WTC11 (cell line): ENCODE results near the gene TET3. TPM values are rescaled to one million over a fixed set of nuclear protein-coding genes. Genes with fewer than 3 reads are reported as not detected.

Experiments used
- ATAC-seq: fragments of 200-7000 bp; cut with Tn5 transposase; 2 replicates; pipeline ENCODE4 v1.10.0; 2021; ENCODE audit warnings: mild to moderate bottlenecking, moderate library complexity
- CTCF ChIA-PET: fragments of 300-600 bp; sonication (Branson Sonifier 250); formaldehyde crosslinking; loops from one replicate; lab custom pipeline; 2021; ENCODE audit warnings: antibody characterized with exemption; lab: Charles Lee
- POLR2A ChIA-PET: fragments of 350-600 bp; sonication (Branson Sonifier 250); formaldehyde crosslinking; loops from one replicate; lab custom pipeline; 2021; ENCODE audit warnings: antibody characterized with exemption; lab: Charles Lee
- DNase-seq: peaks from one replicate; pipeline ENCODE4 v3.0.0; 2021; ENCODE audit warnings: low spot score
- H3K27ac Mint-ChIP-seq: 2 replicates; pipeline ENCODE4 v1.8.0; 2021; ENCODE audit warnings: mixed read lengths
- H3K27me3 Mint-ChIP-seq: 2 replicates; pipeline ENCODE4 v1.8.0; 2021; ENCODE audit warnings: low read depth, mild to moderate bottlenecking, moderate library complexity, mixed read lengths
- H3K36me3 Mint-ChIP-seq: 2 replicates; pipeline ENCODE4 v1.8.0; 2021; ENCODE audit warnings: mixed read lengths
- H3K4me1 Mint-ChIP-seq: 2 replicates; pipeline ENCODE4 v1.8.0; 2022; ENCODE audit warnings: mixed read lengths
- H3K4me3 Mint-ChIP-seq: 2 replicates; pipeline ENCODE4 v1.8.0; 2021; ENCODE audit warnings: mild to moderate bottlenecking, moderate library complexity, mixed read lengths
- H3K9me3 Mint-ChIP-seq: 2 replicates; pipeline ENCODE4 v1.8.0; 2021; ENCODE audit warnings: mixed read lengths
- CREM ChIP-seq: sonication (generic); formaldehyde crosslinking; IDR thresholded peaks from 2 replicates; pipeline ENCODE4 v1.8.1; 2022; ENCODE audit warnings: mild to moderate bottlenecking, missing genetic modification reagents, moderate library complexity
- ETV6 ChIP-seq: sonication (generic); formaldehyde crosslinking; IDR thresholded peaks from 2 replicates; pipeline ENCODE4 v1.8.1; 2022; ENCODE audit warnings: mild to moderate bottlenecking, missing genetic modification reagents
- JUN ChIP-seq: sonication (generic); formaldehyde crosslinking; IDR thresholded peaks from 2 replicates; pipeline ENCODE4 v1.8.0; 2023; ENCODE audit warnings: mild to moderate bottlenecking, missing genetic modification reagents
- MXD4 ChIP-seq: fragments of 250-450 bp; sonication (Bioruptor Pico); IDR thresholded peaks from 2 replicates; pipeline ENCODE4 v1.8.0; 2021; ENCODE audit warnings: mild to moderate bottlenecking, moderate library complexity, borderline replicate concordance
- NFE2L1 ChIP-seq: sonication (generic); formaldehyde crosslinking; IDR thresholded peaks from 2 replicates; pipeline ENCODE4 v1.8.1; 2023; ENCODE audit warnings: missing genetic modification reagents
- NR1H2 ChIP-seq: sonication (generic); formaldehyde crosslinking; IDR thresholded peaks from 2 replicates; pipeline ENCODE4 v1.9.0; 2021; ENCODE audit warnings: mild to moderate bottlenecking, moderate library complexity, missing genetic modification reagents
- OVOL2 ChIP-seq: fragments of 250-450 bp; sonication (Bioruptor Pico); IDR thresholded peaks from 2 replicates; pipeline ENCODE4 v1.9.0; 2021; ENCODE audit warnings: mild to moderate bottlenecking, borderline replicate concordance
- RORB ChIP-seq: fragments of 250-450 bp; sonication (Bioruptor Pico); IDR thresholded peaks from 2 replicates; pipeline ENCODE4 v1.9.0; 2021; ENCODE audit warnings: mild to moderate bottlenecking
- SOX15 ChIP-seq: fragments of 250-450 bp; sonication (Bioruptor Pico); IDR thresholded peaks from 2 replicates; pipeline ENCODE4 v1.9.0; 2021; ENCODE audit warnings: mild to moderate bottlenecking
- ZNF232 ChIP-seq: sonication (generic); formaldehyde crosslinking; IDR thresholded peaks from 2 replicates; pipeline ENCODE4 v1.8.0; 2022; ENCODE audit warnings: mild to moderate bottlenecking, missing genetic modification reagents
- ZNF416 ChIP-seq: fragments of 250-450 bp; sonication (Bioruptor Pico); IDR thresholded peaks from 2 replicates; pipeline ENCODE4 v1.9.0; 2021; ENCODE audit warnings: mild to moderate bottlenecking, inconsistent platforms
- ZNF423 ChIP-seq: fragments of 250-450 bp; sonication (Bioruptor Pico); IDR thresholded peaks from 2 replicates; pipeline ENCODE4 v2.1.2; 2022; ENCODE audit warnings: mild to moderate bottlenecking, moderate library complexity
- ZNF671 ChIP-seq: fragments of 250-450 bp; sonication (Bioruptor Pico); IDR thresholded peaks from 2 replicates; pipeline ENCODE4 v1.8.0; 2021; ENCODE audit warnings: mild to moderate bottlenecking
- total RNA-seq: library from RNA; stranded (reverse); gene quantifications from 3 replicates; pipeline ENCODE4 v1.2.3, GENCODE V29; 2021
- TF ChIP-seq, protein P1 (sequence below): sonication (generic); formaldehyde crosslinking; IDR thresholded peaks from 2 replicates; pipeline ENCODE4 v1.8.1; 2023; ENCODE audit warnings: mild to moderate bottlenecking, moderate library complexity, missing genetic modification reagents
- TF ChIP-seq, protein P2 (sequence below): sonication (generic); formaldehyde crosslinking; IDR thresholded peaks from 2 replicates; pipeline ENCODE4 v1.8.0; 2023; ENCODE audit warnings: missing genetic modification reagents, mild to moderate bottlenecking, borderline replicate concordance
- TF ChIP-seq, protein P3 (sequence below): fragments of 250-450 bp; sonication (Bioruptor Pico); IDR thresholded peaks from 2 replicates; pipeline ENCODE4 v1.9.0; 2021; ENCODE audit warnings: mild to moderate bottlenecking, borderline replicate concordance
- TF ChIP-seq, protein P4 (sequence below): fragments of 250-450 bp; sonication (Bioruptor Pico); IDR thresholded peaks from 2 replicates; pipeline ENCODE4 v1.8.0; 2021; ENCODE audit warnings: mild to moderate bottlenecking
- TF ChIP-seq, protein P5 (sequence below): sonication (generic); formaldehyde crosslinking; IDR thresholded peaks from 2 replicates; pipeline ENCODE4 v1.8.1; 2023; ENCODE audit warnings: mild to moderate bottlenecking, missing genetic modification reagents
- TF ChIP-seq, protein P6 (sequence below): sonication (generic); formaldehyde crosslinking; conservative IDR thresholded peaks from 2 replicates; pipeline ENCODE4 v1.8.1; 2022; ENCODE audit warnings: mild to moderate bottlenecking, missing genetic modification reagents
- TF ChIP-seq, protein P7 (sequence below): fragments of 250-450 bp; sonication (Bioruptor Pico); IDR thresholded peaks from 2 replicates; pipeline ENCODE4 v1.9.0; 2021; ENCODE audit warnings: mild to moderate bottlenecking

TET3 gene
- total RNA-seq, 1 experiment from 2014 or later = 19.3 TPM

DNA sequence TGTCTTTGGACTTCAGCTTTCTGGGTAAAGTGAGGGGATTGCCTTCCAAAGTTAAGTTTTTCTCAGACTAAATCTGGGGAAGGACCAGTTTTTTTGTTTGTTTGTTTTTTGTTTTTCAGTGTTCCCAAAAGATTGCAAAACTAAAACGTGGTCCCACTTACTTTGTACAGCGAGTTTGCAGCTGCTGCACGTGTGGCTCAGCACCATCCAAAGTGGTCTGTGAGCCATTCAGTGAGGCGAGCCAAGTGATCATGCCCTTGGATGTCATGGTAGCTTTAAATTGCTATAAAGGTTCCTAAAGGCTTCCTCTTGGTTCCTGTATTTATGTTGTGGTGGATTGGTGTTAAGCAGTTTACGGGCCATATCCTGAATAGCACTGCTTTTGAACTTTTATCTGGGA is 23.0 kb downstream of the TET3 start (continued):
- TF ChIP-seq SOX15 (no peak), ZNF232 (CRISPR knock-in tag) (no peak)

DNA sequence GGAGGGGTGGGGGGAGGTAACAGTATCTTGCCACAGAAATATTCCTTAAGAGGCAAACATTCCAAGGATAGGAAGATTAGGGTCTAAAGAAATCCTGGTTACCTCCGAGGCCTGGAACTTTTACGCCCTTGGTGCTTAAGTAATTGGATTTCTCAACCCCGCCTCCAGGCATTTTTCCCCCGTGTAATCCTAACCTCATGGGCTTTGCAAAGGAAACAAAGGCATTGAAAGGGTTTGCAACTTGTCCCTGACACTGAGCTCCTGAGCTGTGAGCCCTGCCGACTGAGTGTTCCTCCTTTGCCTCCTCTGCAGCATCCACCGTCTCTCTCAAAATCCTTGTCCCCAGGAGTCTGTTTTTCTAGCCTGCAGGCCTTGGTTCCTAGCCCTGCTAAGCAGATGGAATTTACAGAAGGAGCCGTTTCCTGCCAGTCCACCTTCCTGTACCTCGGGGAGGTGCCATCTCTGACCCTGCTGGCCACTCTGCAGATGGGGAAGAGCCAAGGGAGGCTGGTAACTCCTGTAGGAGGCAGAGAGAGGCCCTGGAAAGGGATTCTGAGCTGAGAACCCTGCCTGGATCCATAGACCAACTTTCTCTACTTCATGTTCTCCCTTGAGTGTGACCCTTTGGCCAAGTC is 24.2 kb downstream of the TET3 start:
- POLR2A ChIA-PET = no interaction called here
- ATAC-seq (peak; percentile 15), DNase-seq (no peak)
- Mint-ChIP-seq H3K9me3 (no peaks in the 10 kb centered on the region), H3K4me3 (no peak overlapping the region), H3K36me3 (no peaks in the 10 kb centered on the region), H3K27ac (peak overlapping the region; percentile 87; the same call in 1 of the 2 replicates), H3K4me1 (peaks cover 65% of the 10 kb centered on the region), H3K27me3 (no peaks in the 10 kb centered on the region)
- TF ChIP-seq ZNF416 (CRISPR knock-in tag) = no peak
- no peak for TF ChIP-seq ETV6 (CRISPR knock-in tag)
- TF ChIP-seq ZNF232 (CRISPR knock-in tag) = no peak
- no peak for TF ChIP-seq JUN (CRISPR knock-in tag)
- no peak for TF ChIP-seq OVOL2 (CRISPR knock-in tag)
- no peak for TF ChIP-seq ZNF671 (CRISPR knock-in tag)
- TF ChIP-seq NFE2L1 (CRISPR knock-in tag) = no peak
- CTCF ChIA-PET = interaction anchor here (1.2 to 2.5 kb wide), 3 partner anchors 88 to 111 kb away, joined by 3 to 7 read pairs (median 3); no protein-coding TSS in a partner anchor

DNA sequence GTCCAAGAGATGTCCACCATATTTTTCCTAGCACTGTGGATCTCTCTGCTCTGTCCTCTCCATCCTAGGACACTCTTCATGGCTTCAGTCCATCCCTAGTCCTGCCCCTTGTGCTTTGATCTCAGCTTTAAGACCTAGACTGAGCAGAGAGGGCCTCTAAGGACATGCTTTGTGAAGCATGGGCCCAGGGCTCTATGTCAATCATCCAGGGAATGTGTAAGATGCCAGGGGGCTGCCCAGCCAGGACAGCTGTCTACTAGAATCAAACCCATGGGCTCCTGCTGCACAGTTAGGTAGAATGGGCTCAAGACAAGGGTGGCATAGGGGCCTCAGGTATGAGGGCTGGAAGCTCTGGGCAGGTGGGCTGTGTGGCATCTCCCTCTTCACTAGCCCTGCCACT is 24.9 kb downstream of the TET3 start:
- H3K36me3 Mint-ChIP-seq = no peaks in the 10 kb centered on the region
- CTCF ChIA-PET = interaction anchor here (1.3 to 2.5 kb wide), 2 partner anchors 17 to 110 kb away, joined by 3 to 7 read pairs; no protein-coding TSS in a partner anchor
- peaks cover 58% of the 10 kb centered on the region for H3K4me1 Mint-ChIP-seq
- POLR2A ChIA-PET = no interaction called here
- H3K27ac Mint-ChIP-seq = peak overlapping the region; percentile 21; the same call in 1 of the 2 replicates
- H3K9me3 Mint-ChIP-seq = no peaks in the 10 kb centered on the region
- ATAC-seq = no peak
- no peak overlapping the region for H3K4me3 Mint-ChIP-seq
- no peak for DNase-seq
- no peaks in the 10 kb centered on the region for H3K27me3 Mint-ChIP-seq
- TF ChIP-seq MXD4 (CRISPR knock-in tag) (no peak), ZNF423 (no peak), CREM (CRISPR knock-in tag) (no peak), NR1H2 (CRISPR knock-in tag) (no peak), RORB (CRISPR knock-in tag) (no peak), ETV6 (CRISPR knock-in tag) (no peak)
- TF ChIP-seq, protein P1, sequence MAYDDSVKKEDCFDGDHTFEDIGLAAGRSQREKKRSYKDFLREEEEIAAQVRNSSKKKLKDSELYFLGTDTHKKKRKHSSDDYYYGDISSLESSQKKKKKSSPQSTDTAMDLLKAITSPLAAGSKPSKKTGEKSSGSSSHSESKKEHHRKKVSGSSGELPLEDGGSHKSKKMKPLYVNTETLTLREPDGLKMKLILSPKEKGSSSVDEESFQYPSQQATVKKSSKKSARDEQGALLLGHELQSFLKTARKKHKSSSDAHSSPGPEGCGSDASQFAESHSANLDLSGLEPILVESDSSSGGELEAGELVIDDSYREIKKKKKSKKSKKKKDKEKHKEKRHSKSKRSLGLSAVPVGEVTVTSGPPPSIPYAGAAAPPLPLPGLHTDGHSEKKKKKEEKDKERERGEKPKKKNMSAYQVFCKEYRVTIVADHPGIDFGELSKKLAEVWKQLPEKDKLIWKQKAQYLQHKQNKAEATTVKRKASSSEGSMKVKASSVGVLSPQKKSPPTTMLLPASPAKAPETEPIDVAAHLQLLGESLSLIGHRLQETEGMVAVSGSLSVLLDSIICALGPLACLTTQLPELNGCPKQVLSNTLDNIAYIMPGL (CRISPR knock-in tag) = no peak
- TF ChIP-seq, protein P2, sequence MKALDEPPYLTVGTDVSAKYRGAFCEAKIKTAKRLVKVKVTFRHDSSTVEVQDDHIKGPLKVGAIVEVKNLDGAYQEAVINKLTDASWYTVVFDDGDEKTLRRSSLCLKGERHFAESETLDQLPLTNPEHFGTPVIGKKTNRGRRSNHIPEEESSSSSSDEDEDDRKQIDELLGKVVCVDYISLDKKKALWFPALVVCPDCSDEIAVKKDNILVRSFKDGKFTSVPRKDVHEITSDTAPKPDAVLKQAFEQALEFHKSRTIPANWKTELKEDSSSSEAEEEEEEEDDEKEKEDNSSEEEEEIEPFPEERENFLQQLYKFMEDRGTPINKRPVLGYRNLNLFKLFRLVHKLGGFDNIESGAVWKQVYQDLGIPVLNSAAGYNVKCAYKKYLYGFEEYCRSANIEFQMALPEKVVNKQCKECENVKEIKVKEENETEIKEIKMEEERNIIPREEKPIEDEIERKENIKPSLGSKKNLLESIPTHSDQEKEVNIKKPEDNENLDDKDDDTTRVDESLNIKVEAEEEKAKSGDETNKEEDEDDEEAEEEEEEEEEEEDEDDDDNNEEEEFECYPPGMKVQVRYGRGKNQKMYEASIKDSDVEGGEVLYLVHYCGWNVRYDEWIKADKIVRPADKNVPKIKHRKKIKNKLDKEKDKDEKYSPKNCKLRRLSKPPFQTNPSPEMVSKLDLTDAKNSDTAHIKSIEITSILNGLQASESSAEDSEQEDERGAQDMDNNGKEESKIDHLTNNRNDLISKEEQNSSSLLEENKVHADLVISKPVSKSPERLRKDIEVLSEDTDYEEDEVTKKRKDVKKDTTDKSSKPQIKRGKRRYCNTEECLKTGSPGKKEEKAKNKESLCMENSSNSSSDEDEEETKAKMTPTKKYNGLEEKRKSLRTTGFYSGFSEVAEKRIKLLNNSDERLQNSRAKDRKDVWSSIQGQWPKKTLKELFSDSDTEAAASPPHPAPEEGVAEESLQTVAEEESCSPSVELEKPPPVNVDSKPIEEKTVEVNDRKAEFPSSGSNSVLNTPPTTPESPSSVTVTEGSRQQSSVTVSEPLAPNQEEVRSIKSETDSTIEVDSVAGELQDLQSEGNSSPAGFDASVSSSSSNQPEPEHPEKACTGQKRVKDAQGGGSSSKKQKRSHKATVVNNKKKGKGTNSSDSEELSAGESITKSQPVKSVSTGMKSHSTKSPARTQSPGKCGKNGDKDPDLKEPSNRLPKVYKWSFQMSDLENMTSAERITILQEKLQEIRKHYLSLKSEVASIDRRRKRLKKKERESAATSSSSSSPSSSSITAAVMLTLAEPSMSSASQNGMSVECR (CRISPR knock-in tag) = no peak
- TF ChIP-seq, protein P3, sequence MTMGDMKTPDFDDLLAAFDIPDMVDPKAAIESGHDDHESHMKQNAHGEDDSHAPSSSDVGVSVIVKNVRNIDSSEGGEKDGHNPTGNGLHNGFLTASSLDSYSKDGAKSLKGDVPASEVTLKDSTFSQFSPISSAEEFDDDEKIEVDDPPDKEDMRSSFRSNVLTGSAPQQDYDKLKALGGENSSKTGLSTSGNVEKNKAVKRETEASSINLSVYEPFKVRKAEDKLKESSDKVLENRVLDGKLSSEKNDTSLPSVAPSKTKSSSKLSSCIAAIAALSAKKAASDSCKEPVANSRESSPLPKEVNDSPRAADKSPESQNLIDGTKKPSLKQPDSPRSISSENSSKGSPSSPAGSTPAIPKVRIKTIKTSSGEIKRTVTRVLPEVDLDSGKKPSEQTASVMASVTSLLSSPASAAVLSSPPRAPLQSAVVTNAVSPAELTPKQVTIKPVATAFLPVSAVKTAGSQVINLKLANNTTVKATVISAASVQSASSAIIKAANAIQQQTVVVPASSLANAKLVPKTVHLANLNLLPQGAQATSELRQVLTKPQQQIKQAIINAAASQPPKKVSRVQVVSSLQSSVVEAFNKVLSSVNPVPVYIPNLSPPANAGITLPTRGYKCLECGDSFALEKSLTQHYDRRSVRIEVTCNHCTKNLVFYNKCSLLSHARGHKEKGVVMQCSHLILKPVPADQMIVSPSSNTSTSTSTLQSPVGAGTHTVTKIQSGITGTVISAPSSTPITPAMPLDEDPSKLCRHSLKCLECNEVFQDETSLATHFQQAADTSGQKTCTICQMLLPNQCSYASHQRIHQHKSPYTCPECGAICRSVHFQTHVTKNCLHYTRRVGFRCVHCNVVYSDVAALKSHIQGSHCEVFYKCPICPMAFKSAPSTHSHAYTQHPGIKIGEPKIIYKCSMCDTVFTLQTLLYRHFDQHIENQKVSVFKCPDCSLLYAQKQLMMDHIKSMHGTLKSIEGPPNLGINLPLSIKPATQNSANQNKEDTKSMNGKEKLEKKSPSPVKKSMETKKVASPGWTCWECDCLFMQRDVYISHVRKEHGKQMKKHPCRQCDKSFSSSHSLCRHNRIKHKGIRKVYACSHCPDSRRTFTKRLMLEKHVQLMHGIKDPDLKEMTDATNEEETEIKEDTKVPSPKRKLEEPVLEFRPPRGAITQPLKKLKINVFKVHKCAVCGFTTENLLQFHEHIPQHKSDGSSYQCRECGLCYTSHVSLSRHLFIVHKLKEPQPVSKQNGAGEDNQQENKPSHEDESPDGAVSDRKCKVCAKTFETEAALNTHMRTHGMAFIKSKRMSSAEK (CRISPR knock-in tag) = no peak
- TF ChIP-seq, protein P4, sequence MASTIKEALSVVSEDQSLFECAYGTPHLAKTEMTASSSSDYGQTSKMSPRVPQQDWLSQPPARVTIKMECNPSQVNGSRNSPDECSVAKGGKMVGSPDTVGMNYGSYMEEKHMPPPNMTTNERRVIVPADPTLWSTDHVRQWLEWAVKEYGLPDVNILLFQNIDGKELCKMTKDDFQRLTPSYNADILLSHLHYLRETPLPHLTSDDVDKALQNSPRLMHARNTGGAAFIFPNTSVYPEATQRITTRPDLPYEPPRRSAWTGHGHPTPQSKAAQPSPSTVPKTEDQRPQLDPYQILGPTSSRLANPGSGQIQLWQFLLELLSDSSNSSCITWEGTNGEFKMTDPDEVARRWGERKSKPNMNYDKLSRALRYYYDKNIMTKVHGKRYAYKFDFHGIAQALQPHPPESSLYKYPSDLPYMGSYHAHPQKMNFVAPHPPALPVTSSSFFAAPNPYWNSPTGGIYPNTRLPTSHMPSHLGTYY = no peak
- TF ChIP-seq, protein P5, sequence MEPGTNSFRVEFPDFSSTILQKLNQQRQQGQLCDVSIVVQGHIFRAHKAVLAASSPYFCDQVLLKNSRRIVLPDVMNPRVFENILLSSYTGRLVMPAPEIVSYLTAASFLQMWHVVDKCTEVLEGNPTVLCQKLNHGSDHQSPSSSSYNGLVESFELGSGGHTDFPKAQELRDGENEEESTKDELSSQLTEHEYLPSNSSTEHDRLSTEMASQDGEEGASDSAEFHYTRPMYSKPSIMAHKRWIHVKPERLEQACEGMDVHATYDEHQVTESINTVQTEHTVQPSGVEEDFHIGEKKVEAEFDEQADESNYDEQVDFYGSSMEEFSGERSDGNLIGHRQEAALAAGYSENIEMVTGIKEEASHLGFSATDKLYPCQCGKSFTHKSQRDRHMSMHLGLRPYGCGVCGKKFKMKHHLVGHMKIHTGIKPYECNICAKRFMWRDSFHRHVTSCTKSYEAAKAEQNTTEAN (CRISPR knock-in tag) = no peak
- TF ChIP-seq, protein P6, sequence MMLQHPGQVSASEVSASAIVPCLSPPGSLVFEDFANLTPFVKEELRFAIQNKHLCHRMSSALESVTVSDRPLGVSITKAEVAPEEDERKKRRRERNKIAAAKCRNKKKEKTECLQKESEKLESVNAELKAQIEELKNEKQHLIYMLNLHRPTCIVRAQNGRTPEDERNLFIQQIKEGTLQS = no peak
- TF ChIP-seq, protein P7, sequence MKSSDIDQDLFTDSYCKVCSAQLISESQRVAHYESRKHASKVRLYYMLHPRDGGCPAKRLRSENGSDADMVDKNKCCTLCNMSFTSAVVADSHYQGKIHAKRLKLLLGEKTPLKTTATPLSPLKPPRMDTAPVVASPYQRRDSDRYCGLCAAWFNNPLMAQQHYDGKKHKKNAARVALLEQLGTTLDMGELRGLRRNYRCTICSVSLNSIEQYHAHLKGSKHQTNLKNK (CRISPR knock-in tag) = no peak
